Measurements from ENCODE around the gene HSDL1. TPM values are rescaled to one million over a fixed set of nuclear protein-coding genes. Genes with fewer than 3 reads are reported as not detected.

The HSDL1 gene
- polyA plus RNA-seq, 1 donor from 2014 or later: 217 TPM

- Histone ChIP-seq H3K27ac (ENCODE audit: low read length) (no peak overlapping the region), H3K9me2 (ENCODE audit: insufficient read depth, low read length) (no peaks in the 10 kb centered on the region), H3K79me2 (replicated peaks; ENCODE audit: insufficient read depth, low read length) (peaks cover 50% of the 10 kb centered on the region), H3K9ac (ENCODE audit: low read length) (no peak overlapping the region), H3K4me3 (ENCODE audit: low read length) (no peak overlapping the region), H2AFZ (ENCODE audit: low read depth, low read length) (no peak overlapping the region), H4K20me1 (ENCODE audit: insufficient read depth) (no peaks in the 10 kb centered on the region), H3K9me3 (ENCODE audit: low read length) (no peaks in the 10 kb centered on the region), H3K4me2 (ENCODE audit: low read length) (no peak overlapping the region), H3F3A (ENCODE audit: insufficient read depth, low read length, poor library complexity, severe bottlenecking) (no peaks in the 10 kb centered on the region), H3K36me3 (ENCODE audit: insufficient read depth, low read length) (no peaks in the 10 kb centered on the region), H3K27me3 (ENCODE audit: insufficient read depth, low read depth, low read length) (no peaks in the 10 kb centered on the region)
- no peak for TF ChIP-seq CTCF (IDR thresholded peaks at IDR 0.05; ENCODE audit: poor library complexity, severe bottlenecking)
- no peak for TF ChIP-seq TAF1 (IDR thresholded peaks at IDR 0.05; ENCODE audit: low read depth)
- no peak for TF ChIP-seq SMC3 (conservative IDR thresholded peaks at IDR 0.05; ENCODE audit: poor library complexity)
- TF ChIP-seq REST (IDR thresholded peaks at IDR 0.05; ENCODE audit: borderline replicate concordance): no peak
- TF ChIP-seq RAD21 (conservative IDR thresholded peaks at IDR 0.05): no peak
Observed at GRCh38 chr16:84105948-84106740, 38.8 kb downstream of the HSDL1 start.

GRCh38 chr16:84105301-84105815 lies 39.6 kb downstream of the HSDL1 start:
- TF ChIP-seq CTCF (IDR thresholded peaks at IDR 0.05; ENCODE audit: poor library complexity, severe bottlenecking) (no peak), REST (IDR thresholded peaks at IDR 0.05; ENCODE audit: borderline replicate concordance) (no peak), RAD21 (conservative IDR thresholded peaks at IDR 0.05) (no peak), TAF1 (IDR thresholded peaks at IDR 0.05; ENCODE audit: low read depth) (no peak), SMC3 (conservative IDR thresholded peaks at IDR 0.05; ENCODE audit: poor library complexity) (no peak), MXI1 (conservative IDR thresholded peaks at IDR 0.05; ENCODE audit: poor library complexity, severe bottlenecking) (no peak), POLR2AphosphoS5 (IDR thresholded peaks at IDR 0.05) (no peak), EP300 (conservative IDR thresholded peaks at IDR 0.05; ENCODE audit: poor library complexity, severe bottlenecking) (no peak), EZH2 (IDR thresholded peaks at IDR 0.05; ENCODE audit: borderline replicate concordance, insufficient read depth, low read length, poor library complexity, severe bottlenecking) (no peak)
- Histone ChIP-seq H3K79me2 (replicated peaks; ENCODE audit: insufficient read depth, low read length) (peaks cover 50% of the 10 kb centered on the region), H3K36me3 (ENCODE audit: insufficient read depth, low read length) (no peaks in the 10 kb centered on the region), H3K4me3 (ENCODE audit: low read length) (no peak overlapping the region), H3K9me3 (ENCODE audit: low read length) (no peaks in the 10 kb centered on the region), H3K9me2 (ENCODE audit: insufficient read depth, low read length) (no peaks in the 10 kb centered on the region), H3K27ac (ENCODE audit: low read length) (no peak overlapping the region), H3K4me2 (ENCODE audit: low read length) (no peak overlapping the region), H3K27me3 (ENCODE audit: insufficient read depth, low read depth, low read length) (no peaks in the 10 kb centered on the region), H2AFZ (ENCODE audit: low read depth, low read length) (no peak overlapping the region), H4K20me1 (ENCODE audit: insufficient read depth) (no peaks in the 10 kb centered on the region), H3F3A (ENCODE audit: insufficient read depth, low read length, poor library complexity, severe bottlenecking) (no peaks in the 10 kb centered on the region), H3K9ac (ENCODE audit: low read length) (no peak overlapping the region)
